ENCODE measurements around the gene DCLRE1B.

Gene DCLRE1B

DNA sequence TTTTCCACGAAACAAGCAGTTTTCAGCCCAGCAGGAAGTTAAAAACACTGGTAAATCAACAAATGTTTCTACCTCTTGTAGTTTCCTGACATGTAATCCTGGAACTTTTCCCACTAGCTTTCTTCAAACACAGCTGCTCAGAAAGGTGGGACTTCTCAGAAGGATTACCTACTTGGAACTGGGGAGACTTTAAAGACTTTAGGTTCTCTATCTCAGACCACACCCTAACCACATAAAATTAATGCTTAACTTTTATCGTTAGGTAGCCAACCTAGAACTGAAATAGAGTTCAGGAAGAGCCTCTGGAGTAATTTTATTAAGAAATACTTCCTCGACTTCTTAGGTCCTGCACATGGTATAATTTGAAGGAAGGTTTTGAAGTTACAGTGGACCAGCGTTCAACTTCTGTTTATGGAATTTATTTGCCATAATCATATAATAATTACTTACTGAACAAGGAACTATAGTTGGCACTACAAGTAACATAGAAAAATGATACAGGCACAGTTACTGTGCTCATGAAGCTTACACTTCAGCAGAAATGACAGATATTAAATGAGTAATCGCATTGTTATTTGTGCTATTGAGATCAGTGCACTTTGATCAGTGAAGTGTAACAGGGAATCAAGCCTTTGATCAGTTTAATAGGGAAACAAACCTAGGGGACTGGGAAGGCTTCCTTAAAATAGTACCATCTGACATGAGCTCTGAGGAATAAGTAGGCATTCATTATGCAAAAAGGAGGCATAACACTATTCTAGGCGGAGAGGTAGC, 17.5 kb upstream of the DCLRE1B start, which contains the start of gene BCL2L15:
BCL2L15 (minus strand) TSS at position 180 of the 774 bp plus-strand sequence. CDS start 206 bp downstream, outside the sequence.
- no peak for DNase-seq

DNA sequence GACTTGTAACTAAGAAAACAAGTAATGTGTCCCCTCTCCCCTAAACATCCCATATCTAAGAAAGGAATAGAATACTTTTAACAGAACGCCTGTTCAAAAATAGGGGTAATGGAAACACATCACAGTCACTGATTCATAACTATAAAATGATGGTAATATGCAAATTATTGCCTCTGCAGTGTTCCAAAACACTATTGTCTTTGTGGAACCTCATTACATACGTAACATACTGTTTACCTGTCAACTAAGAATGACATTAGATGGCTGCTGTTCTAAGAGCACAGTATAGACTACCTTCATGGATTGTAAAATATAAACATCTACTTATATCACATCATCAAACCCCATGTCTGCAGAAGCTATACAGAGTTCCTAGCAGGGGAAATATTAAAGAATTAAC, 14.3 kb upstream of the DCLRE1B start:
- no peak for DNase-seq

- DNase-seq = no peak
These were observed 13.4 kb upstream of the DCLRE1B start for GRCh38 chr1:113891631-113892220.

DNA sequence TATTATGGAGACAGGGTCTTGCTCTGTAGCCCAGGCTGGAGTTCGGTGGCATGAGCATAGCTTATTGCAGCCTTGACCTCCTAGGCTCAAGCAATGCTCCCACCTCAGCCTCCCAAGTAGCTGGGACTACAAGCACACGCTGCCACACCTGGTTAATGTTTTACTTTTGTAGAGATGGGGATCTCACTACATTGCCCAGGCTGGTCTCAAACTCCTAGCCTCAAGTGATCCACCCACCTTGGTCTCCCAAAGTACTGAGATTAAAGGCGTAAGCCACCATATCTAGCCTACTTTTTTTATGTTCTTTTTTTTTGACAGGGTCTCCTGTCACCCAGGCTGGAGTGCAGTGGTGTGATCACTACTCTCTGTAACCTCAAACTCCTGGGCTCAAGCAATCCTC, 11.9 kb upstream of the DCLRE1B start:
- DNase-seq = no peak

GRCh38 chr1:113895098-113895497, 10.0 kb upstream of the DCLRE1B start:
- no peak for DNase-seq

- no peak for DNase-seq
These were observed 9.2 kb upstream of the DCLRE1B start for GRCh38 chr1:113895961-113896360.

- DNase-seq = no peak
These were observed 6.8 kb upstream of the DCLRE1B start for GRCh38 chr1:113898241-113898814.

DNA sequence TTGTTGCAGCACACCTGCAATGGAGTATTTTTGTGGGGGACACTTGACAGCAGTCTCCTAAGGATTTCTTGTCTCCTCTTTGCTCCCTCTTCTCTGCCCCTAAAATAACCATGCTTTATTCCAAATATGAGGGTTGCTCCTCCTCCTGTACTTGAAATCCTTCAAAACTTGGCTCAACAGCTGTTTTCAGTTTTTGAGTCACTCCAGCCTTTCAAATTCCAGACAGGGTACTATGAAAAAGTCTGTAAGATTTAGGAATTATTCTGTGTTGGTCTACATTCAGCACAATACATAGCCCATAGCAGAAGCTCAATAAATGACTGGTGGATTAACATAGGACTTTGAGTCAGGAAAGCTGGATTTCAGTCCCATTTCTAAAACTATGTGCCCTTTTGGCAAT, 6.0 kb upstream of the DCLRE1B start:
- no peak for DNase-seq

GRCh38 chr1:113901191-113901590, 3.9 kb upstream of the DCLRE1B start:
- no peak for DNase-seq

DNA sequence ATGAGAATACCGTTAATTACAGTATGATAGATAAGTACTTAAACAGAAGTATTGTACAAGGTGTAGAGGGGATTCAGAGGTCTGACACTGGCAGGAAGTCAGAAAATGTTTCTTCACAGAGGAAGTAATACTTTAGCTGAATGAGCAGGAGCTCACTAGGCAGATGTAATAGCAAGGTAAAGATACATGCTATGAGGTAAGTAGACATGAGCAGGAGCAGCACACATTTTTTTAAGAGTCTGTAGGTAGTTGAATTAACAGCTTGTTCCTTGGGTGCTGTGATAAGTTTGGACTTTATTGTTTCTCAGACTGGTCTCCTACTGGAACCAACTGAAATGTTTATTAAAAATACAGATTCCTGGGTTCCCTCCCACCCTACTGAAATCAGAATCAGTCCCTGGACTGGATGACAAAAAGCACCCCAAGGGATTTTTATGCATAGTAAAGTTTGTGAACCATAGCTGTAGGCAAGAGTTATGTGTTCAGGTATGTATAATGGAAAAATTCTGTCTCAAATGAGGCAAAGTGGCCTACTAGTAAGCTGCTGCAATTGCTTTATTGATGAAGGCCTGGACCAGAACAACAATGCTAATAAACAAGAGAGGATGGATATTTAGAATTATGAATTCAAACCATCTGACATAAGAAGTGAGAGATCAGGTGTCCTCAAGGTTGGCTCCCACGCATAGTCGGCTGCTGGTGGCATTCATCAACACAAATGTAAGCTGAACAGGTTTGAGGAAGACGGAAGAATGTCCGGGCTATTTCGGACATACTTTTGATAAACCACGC, 1.4 kb upstream of the DCLRE1B start:
- no peak for DNase-seq

DNA sequence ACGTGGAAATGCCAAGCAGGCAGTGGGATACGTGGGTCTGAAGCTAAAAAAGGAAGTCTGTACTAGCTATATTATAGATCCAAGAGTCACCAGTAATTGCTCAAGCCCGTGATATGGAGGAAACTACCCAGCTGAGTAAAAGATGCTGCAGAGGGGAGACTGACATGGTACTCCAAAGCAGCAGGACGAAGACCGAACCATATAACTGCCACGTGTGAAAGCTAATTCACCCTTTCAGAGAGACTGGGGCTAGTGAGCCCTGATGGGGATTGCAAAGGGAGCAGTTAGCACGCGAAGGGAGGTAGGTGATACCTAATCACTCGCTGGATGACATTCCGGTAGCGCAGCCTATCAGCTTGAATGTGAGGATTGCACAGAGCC, 843 bp upstream of the DCLRE1B start:
- DNase-seq = no peak

- DNase-seq = no peak
These were observed 322 bp downstream of the DCLRE1B start for GRCh38 chr1:113905435-113905861.

- peak; percentile 83 for DNase-seq
These were observed 7.6 kb downstream of the DCLRE1B start for GRCh38 chr1:113912594-113913311.

- no peak for DNase-seq
These were observed 8.2 kb downstream of the DCLRE1B start for GRCh38 chr1:113913312-113913668.

DNA sequence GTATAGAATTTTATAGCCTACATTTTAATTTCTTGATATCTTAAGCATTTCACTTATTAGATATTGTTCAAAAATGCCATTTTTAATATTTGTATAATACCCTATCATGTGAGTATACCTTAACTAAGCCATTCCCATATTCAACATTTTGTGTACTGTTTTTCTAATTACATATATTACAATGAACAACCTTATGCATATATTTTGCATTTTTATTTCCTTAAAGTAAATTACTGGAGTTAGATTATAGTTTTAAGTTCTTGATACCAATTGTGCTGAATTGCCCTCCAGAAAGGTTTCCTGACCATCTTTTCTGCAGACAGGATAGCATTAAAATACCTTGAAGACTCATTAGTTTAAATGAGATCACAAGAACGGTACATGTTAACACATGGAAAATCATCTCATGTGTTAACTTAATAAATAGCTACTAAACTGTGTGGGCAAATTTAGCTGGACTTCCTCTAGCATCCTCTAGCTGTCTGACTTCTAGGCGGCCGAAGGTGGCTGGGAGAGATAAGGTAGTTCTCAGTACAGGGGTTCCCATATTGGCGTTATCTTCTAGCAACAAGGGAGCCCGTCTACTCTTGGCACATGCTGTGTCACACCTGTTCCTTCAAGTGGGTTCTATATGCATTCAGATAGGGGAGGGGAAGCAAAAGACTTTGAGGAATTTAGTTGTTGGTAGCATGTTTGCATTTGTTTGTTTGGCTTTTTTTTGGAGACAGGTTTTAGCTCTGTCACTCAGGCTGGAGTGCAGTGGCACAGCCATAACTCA, 8.9 kb downstream of the DCLRE1B start:
- DNase-seq = no peak

- no peak for DNase-seq
These were observed 11.8 kb downstream of the DCLRE1B start for GRCh38 chr1:113916974-113917373.

DNA sequence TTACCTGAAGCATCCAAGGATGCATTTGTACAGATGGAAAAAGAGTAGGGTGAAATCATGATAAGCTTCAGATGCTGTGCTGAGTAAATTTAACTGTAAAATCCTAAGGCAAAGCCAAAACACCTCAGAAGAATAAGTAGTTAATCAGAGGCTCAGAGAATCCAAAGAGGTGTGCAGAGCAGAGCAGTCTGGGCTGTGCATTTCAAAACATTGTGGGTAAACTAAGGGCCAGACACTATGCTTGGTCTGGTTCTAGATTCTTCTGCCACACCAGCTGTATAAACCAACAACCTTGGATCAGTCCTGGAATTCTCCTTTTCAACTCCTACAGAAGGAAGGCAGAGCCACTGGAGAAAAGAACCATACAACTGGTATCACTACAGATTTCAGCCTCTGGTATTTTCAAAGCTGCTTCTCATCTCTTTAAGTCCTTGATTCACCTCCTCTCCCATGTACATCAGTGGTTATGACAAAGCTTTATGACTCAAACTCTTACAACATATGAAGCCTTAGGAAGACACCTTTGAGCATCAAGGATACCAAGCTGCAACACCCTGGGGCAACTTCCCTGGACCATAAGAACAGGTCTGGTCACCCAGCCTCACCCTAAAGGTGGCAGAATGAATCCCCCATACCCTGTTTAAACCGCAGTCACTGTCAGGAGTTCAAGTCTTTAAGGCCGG, 12.4 kb downstream of the DCLRE1B start:
- peak; percentile 38 for DNase-seq

DNA sequence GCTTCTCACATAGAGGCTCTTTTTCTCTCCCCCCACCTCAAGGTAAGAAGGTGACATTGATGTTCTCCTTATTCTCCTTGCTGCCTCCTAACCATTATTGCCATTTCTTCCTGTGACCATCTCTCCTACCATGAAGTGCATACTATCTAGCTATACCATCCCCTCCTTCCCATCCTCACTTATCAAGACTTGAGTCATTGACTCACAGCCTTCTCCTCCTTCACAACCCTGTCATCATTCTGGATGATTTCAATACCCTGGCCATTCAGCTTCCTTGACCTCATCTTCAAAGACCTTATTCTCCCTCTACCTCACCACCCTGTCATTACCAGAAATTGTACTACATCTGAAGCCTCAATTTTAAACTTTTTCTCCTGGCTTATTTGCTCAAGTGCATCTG, 13.1 kb downstream of the DCLRE1B start:
- DNase-seq = no peak

DNA sequence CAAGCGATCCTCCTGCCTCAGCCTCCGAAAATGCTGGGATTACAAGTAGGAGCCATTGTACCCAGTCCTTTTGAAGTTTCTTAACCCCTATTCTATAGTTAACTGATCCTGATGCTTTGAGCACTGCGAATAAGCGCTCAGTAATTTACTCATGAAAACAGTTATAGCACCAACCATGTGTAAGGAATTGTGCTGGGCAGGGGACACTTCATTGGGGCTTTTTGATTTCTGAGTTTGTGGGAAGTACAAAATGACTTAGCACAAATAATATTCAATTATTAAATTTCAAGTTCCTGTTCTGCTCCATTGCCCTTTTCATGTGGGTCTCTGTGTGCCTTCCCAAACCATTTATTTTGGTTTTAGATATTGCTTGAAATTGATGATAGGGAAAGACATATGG, 17.8 kb downstream of the DCLRE1B start:
- DNase-seq = no peak

DNA sequence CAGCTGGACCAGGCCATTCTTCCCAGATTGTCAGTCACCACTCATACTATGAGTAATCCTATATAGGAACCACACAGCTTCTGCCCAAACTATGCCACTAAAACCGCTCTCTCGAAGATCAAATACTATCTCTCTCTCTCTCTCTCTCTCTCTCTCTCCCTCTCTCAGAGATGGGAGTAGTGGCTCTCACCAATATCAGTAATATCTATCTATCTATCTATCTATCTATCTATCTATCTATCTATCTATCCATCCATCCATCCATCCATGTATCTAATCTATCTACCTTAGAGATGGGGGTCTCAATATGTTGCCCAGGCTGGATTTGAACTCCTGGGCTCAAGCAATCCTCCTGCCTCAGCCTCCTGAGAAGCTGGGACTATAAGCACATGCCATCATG, 19.3 kb downstream of the DCLRE1B start:
- DNase-seq = no peak

DNA sequence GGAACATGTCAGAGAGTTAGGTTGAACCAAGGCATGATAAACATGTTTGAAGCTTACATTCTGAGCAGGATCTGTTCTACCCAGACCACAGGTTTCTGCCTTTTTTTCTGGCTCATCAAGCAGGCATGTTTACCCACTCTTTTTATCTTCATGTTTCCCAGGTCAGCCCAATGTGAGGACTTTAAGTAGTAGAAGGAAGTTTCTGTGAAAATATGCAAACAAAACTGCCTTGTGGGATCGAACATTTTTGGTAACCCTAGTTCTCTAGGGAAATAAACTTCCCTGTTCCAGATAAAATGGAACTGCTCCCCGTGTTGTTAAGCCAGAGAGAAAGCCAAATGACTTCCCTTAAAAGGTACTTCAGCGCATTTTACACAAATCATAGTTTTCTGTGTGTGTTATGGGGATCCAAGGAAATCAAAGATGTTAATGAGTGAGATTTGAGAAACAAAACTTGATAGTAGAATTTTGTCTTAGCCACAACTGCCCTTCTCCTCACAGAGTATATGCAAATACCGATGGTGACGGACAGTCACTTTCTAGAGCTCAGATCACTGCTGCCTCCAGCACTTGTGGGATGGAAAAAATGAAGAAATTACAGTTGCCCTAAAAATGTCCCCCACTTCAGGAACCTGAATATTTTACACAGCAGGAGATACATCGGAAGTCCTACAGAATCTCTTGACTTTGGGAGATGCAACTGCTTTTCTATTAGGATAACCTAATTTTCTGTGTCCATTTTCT, 23.2 kb downstream of the DCLRE1B start:
- DNase-seq = no peak

Measured in EL (cell line).